ENCODE results near the gene KCP.

KCP gene

GRCh38 chr7:128941946-128942526, 31.5 kb upstream of the KCP start:
- TF ChIP-seq CTCF (IDR thresholded peaks at IDR 0.05; ENCODE audit: insufficient read depth, low read depth, low read length, missing control alignments): no peak
- H3K4me3 ChIP-seq (ENCODE audit: low read length): no peak overlapping the region
- DNase-seq (ENCODE audit: low read depth): no peak

GRCh38 chr7:128941323-128941890, 30.9 kb upstream of the KCP start:
- no peak overlapping the region for H3K4me3 ChIP-seq (ENCODE audit: low read length)
- no peak for DNase-seq (ENCODE audit: low read depth)
- no peak for TF ChIP-seq CTCF (IDR thresholded peaks at IDR 0.05; ENCODE audit: insufficient read depth, low read depth, low read length, missing control alignments)

- no peak for TF ChIP-seq CTCF (IDR thresholded peaks at IDR 0.05; ENCODE audit: insufficient read depth, low read depth, low read length, missing control alignments)
- H3K4me3 ChIP-seq (ENCODE audit: low read length): no peak overlapping the region
- DNase-seq (ENCODE audit: low read depth): no peak
These were observed 30.2 kb upstream of the KCP start for GRCh38 chr7:128940494-128941322.

GRCh38 chr7:128939861-128940410, 29.4 kb upstream of the KCP start:
- no peak for TF ChIP-seq CTCF (IDR thresholded peaks at IDR 0.05; ENCODE audit: insufficient read depth, low read depth, low read length, missing control alignments)
- no peak for DNase-seq (ENCODE audit: low read depth)
- no peak overlapping the region for H3K4me3 ChIP-seq (ENCODE audit: low read length)

GRCh38 chr7:128939075-128939860, 28.8 kb upstream of the KCP start:
- no peak for DNase-seq (ENCODE audit: low read depth)
- no peak overlapping the region for H3K4me3 ChIP-seq (ENCODE audit: low read length)
- TF ChIP-seq CTCF (IDR thresholded peaks at IDR 0.05; ENCODE audit: insufficient read depth, low read depth, low read length, missing control alignments): no peak

- peak overlapping the region; percentile 55 for H3K4me3 ChIP-seq (ENCODE audit: low read length)
- peak; percentile 15 for DNase-seq (ENCODE audit: low read depth)
- TF ChIP-seq CTCF (IDR thresholded peaks at IDR 0.05; ENCODE audit: insufficient read depth, low read depth, low read length, missing control alignments): no peak
These were observed 28.1 kb upstream of the KCP start for GRCh38 chr7:128938544-128939074.

Data from epithelial cell of esophagus (primary cell).